Effector memory CD4-positive, alpha-beta T cell (primary cell): ENCODE results near the gene HS6ST1.
"Not testable (repeated sequence)": the region's sequence is repeated elsewhere in the genome, so short reads cannot be mapped to it uniquely, and the experiment has no call there.

Source experiments
- DNase-seq, 3 donors: peaks; one replicate each; pipeline ENCODE4 v3.0.0-alpha.2; 2020
- H3K27ac ChIP-seq: 2 replicates; pipeline ENCODE4 v1.7.0; 2013; ENCODE audit warnings: mild to moderate bottlenecking, low read length, moderate library complexity; ENCODE audit not compliant: insufficient read depth, poor library complexity, severe bottlenecking
- H3K27me3 ChIP-seq: replicated peaks from 2 replicates; pipeline ENCODE4 v1.7.0; 2013; ENCODE audit warnings: mild to moderate bottlenecking, low read length; ENCODE audit not compliant: insufficient read depth, control insufficient read depth, poor library complexity, severe bottlenecking
- H3K36me3 ChIP-seq: 2 replicates; pipeline ENCODE4 v1.7.0; 2013; ENCODE audit warnings: mild to moderate bottlenecking, low read length, moderate library complexity; ENCODE audit not compliant: control insufficient read depth, insufficient read depth
- H3K4me1 ChIP-seq: 2 replicates; pipeline ENCODE4 v1.7.0; 2013; ENCODE audit warnings: low read length, mild to moderate bottlenecking; ENCODE audit not compliant: control insufficient read depth, insufficient read depth, poor library complexity, severe bottlenecking
- H3K4me3 ChIP-seq: 2 replicates; pipeline ENCODE4 v1.7.0; 2013; ENCODE audit warnings: low read length, low read depth, mild to moderate bottlenecking; ENCODE audit not compliant: insufficient read depth, poor library complexity, severe bottlenecking
- H3K9me3 ChIP-seq: 2 replicates; pipeline ENCODE4 v1.7.0; 2013; ENCODE audit warnings: mild to moderate bottlenecking, low read length, moderate library complexity; ENCODE audit not compliant: control insufficient read depth

The HS6ST1 gene

GRCh38 chr2:128261245-128262128 is 57.2 kb downstream of the HS6ST1 start:
- H3K9me3 ChIP-seq = no peaks in the 10 kb centered on the region
- no peak overlapping the region for H3K4me3 ChIP-seq
- DNase-seq = no peak
- no peaks in the 10 kb centered on the region for H3K36me3 ChIP-seq
- no peaks in the 10 kb centered on the region for H3K4me1 ChIP-seq
- H3K27me3 ChIP-seq = no peaks in the 10 kb centered on the region
- no peak overlapping the region for H3K27ac ChIP-seq

- Histone ChIP-seq H3K36me3 (no peaks in the 10 kb centered on the region), H3K4me3 (no peak overlapping the region), H3K4me1 (no peaks in the 10 kb centered on the region), H3K27me3 (no peaks in the 10 kb centered on the region), H3K9me3 (no peaks in the 10 kb centered on the region), H3K27ac (no peak overlapping the region)
- DNase-seq = no peak
These were observed 58.2 kb downstream of the HS6ST1 start for GRCh38 chr2:128260239-128261138.

GRCh38 chr2:128259585-128259984 is 59.1 kb downstream of the HS6ST1 start:
- H3K9me3 ChIP-seq = no peaks in the 10 kb centered on the region
- H3K36me3 ChIP-seq = no peaks in the 10 kb centered on the region
- H3K4me3 ChIP-seq = no peak overlapping the region
- no peak for DNase-seq
- H3K4me1 ChIP-seq = no peaks in the 10 kb centered on the region
- no peak overlapping the region for H3K27ac ChIP-seq
- no peaks in the 10 kb centered on the region for H3K27me3 ChIP-seq

GRCh38 chr2:128258218-128258617 is 60.5 kb downstream of the HS6ST1 start:
- H3K27ac ChIP-seq = no peak overlapping the region
- no peaks in the 10 kb centered on the region for H3K4me1 ChIP-seq
- H3K36me3 ChIP-seq = no peaks in the 10 kb centered on the region
- DNase-seq = no peak
- H3K9me3 ChIP-seq = no peaks in the 10 kb centered on the region
- H3K4me3 ChIP-seq = no peak overlapping the region
- no peaks in the 10 kb centered on the region for H3K27me3 ChIP-seq

GRCh38 chr2:128252501-128252900 is 66.2 kb downstream of the HS6ST1 start:
- H3K9me3 ChIP-seq = no peaks in the 10 kb centered on the region
- H3K4me1 ChIP-seq = no peaks in the 10 kb centered on the region
- H3K27me3 ChIP-seq = no peaks in the 10 kb centered on the region
- DNase-seq = no peak
- H3K4me3 ChIP-seq = no peak overlapping the region
- no peak overlapping the region for H3K27ac ChIP-seq
- H3K36me3 ChIP-seq = no peaks in the 10 kb centered on the region

- H3K27ac ChIP-seq, H3K4me1 ChIP-seq, H3K27me3 ChIP-seq, H3K36me3 ChIP-seq, DNase-seq, H3K9me3 ChIP-seq, H3K4me3 ChIP-seq: not testable (repeated sequence)
These were observed 66.6 kb downstream of the HS6ST1 start for GRCh38 chr2:128252086-128252485.

GRCh38 chr2:128250229-128251025 is 68.2 kb downstream of the HS6ST1 start:
- DNase-seq = no peak
- no peaks in the 10 kb centered on the region for H3K36me3 ChIP-seq

GRCh38 chr2:128249555-128249954 is 69.1 kb downstream of the HS6ST1 start:
- no peak overlapping the region for H3K27ac ChIP-seq
- no peak overlapping the region for H3K4me3 ChIP-seq
- no peaks in the 10 kb centered on the region for H3K4me1 ChIP-seq
- no peak for DNase-seq
- no peaks in the 10 kb centered on the region for H3K9me3 ChIP-seq
- no peaks in the 10 kb centered on the region for H3K27me3 ChIP-seq
- no peaks in the 10 kb centered on the region for H3K36me3 ChIP-seq

More at GRCh38 chr2:128250229-128251025, 68.2 kb downstream of the HS6ST1 start:
- Histone ChIP-seq H3K4me3 (no peak overlapping the region), H3K27ac (no peak overlapping the region), H3K27me3 (no peaks in the 10 kb centered on the region), H3K4me1 (no peaks in the 10 kb centered on the region), H3K9me3 (no peaks in the 10 kb centered on the region)

GRCh38 chr2:128245813-128246212 is 72.9 kb downstream of the HS6ST1 start:
- Histone ChIP-seq H3K4me1 (no peaks in the 10 kb centered on the region), H3K4me3 (no peak overlapping the region), H3K27me3 (no peaks in the 10 kb centered on the region), H3K9me3 (no peaks in the 10 kb centered on the region), H3K27ac (no peak overlapping the region), H3K36me3 (no peaks in the 10 kb centered on the region)
- no peak for DNase-seq
